HepG2 (cell line): ENCODE measurements around the gene ATRN. TPM values are rescaled to one million over a fixed set of nuclear protein-coding genes. Genes with fewer than 3 reads are reported as not detected.

Experiments used
- DZIP1 ChIP-seq: sonication (generic); formaldehyde crosslinking; IDR thresholded peaks from 2 replicates; pipeline ENCODE4 v1.5.0; 2020; ENCODE audit warnings: mild to moderate bottlenecking, missing genetic modification reagents
- FOXK1 ChIP-seq: sonication (generic); formaldehyde crosslinking; IDR thresholded peaks from 2 replicates; pipeline ENCODE4 v1.4.0; 2020; ENCODE audit warnings: low read depth, missing genetic modification reagents, borderline replicate concordance
- GPBP1L1 ChIP-seq: sonication (generic); formaldehyde crosslinking; IDR thresholded peaks from 2 replicates; pipeline ENCODE4 v1.5.0; 2020; ENCODE audit warnings: mild to moderate bottlenecking, missing genetic modification reagents
- LCORL ChIP-seq, 2 experiments: fragments of 450-650 bp in 1 of 2; sonication (generic) in 1 of 2; formaldehyde crosslinking in 1 of 2; IDR thresholded peaks; 2 replicates each; pipeline versions ENCODE4 v1.5.0 to v1.6.1; 2017 to 2020; ENCODE audit warnings: antibody characterized with exemption in 1 of 2, missing genetic modification reagents in 1 of 2
- NFYB ChIP-seq: sonication (generic); formaldehyde crosslinking; IDR thresholded peaks from 2 replicates; pipeline ENCODE4 v1.4.0; 2020; ENCODE audit warnings: missing genetic modification reagents
- NONO ChIP-seq, 2 experiments: fragments of 450-650 bp in 1 of 2; sonication (generic) in 1 of 2; formaldehyde crosslinking in 1 of 2; IDR thresholded peaks in 1 of 2; conservative IDR thresholded peaks in 1 of 2; 2 replicates each; pipeline versions ENCODE4 v1.6.1 to v1.8.0; 2017 to 2022; ENCODE audit warnings: mild to moderate bottlenecking in 1 of 2, missing genetic modification reagents in 1 of 2, moderate library complexity in 1 of 2
- SOX13 ChIP-seq, 3 experiments: fragments of 450-650 bp in 1 of 3; sonication (generic) in 1 of 3; formaldehyde crosslinking in 1 of 3; IDR thresholded peaks in 2 of 3; conservative IDR thresholded peaks in 1 of 3; 2 replicates each; pipeline versions ENCODE4 v1.5.0 to v1.6.1; 2016 to 2020; ENCODE audit warnings: antibody characterized with exemption in 1 of 3, mild to moderate bottlenecking in 1 of 3, missing compliant biosample characterization in 1 of 3, missing genetic modification reagents in 1 of 3, moderate library complexity in 1 of 3
- THYN1 ChIP-seq: sonication (generic); formaldehyde crosslinking; IDR thresholded peaks from 2 replicates; pipeline ENCODE4 v1.8.1; 2023; ENCODE audit warnings: low read depth, mild to moderate bottlenecking, moderate library complexity, missing genetic modification reagents, borderline replicate concordance
- U2AF2 ChIP-seq: fragments of 200-400 bp; formaldehyde crosslinking; IDR thresholded peaks from 2 replicates; pipeline ENCODE4 v1.6.1; 2017; ENCODE audit warnings: low read depth, mild to moderate bottlenecking, low read length
- ZFP36L1 ChIP-seq: sonication (generic); formaldehyde crosslinking; IDR thresholded peaks from 2 replicates; pipeline ENCODE4 v1.8.0; 2022; ENCODE audit warnings: mild to moderate bottlenecking, missing genetic modification reagents, moderate library complexity
- ZNF12 ChIP-seq: sonication (generic); formaldehyde crosslinking; IDR thresholded peaks from 2 replicates; pipeline ENCODE4 v1.5.0; 2020; ENCODE audit warnings: missing genetic modification reagents
- ZNF138 ChIP-seq: sonication (generic); formaldehyde crosslinking; IDR thresholded peaks from 2 replicates; pipeline ENCODE4 v1.5.0; 2020; ENCODE audit warnings: mild to moderate bottlenecking, low read depth, missing genetic modification reagents
- ZNF280B ChIP-seq: sonication (generic); formaldehyde crosslinking; IDR thresholded peaks from 2 replicates; pipeline ENCODE4 v1.5.0; 2020; ENCODE audit warnings: missing genetic modification reagents, mild to moderate bottlenecking, borderline replicate concordance
- ZNF451 ChIP-seq: sonication (generic); formaldehyde crosslinking; IDR thresholded peaks from 2 replicates; pipeline ENCODE4 v1.5.0; 2020; ENCODE audit warnings: mild to moderate bottlenecking, missing genetic modification reagents
- polyA plus RNA-seq, 8 experiments: library from polyadenylated mRNA; depleted of rRNA in 3 of 8; stranded (reverse) in 7 of 8; unstranded in 1 of 8; fragments of >200 nt; fragmentation: Illumina TruSeq in 4 of 8; extraction: Trizol in 4 of 8; gene quantifications; 2 replicates each; pipeline versions ENCODE4 v1.2.1 to v1.2.3, GENCODE V29; 2011 to 2016; ENCODE audit warnings: low read depth in 4 of 8, missing spikeins in 1 of 8, mixed read lengths in 1 of 8; ENCODE audit not compliant: insufficient read depth in 1 of 8
- total RNA-seq, 5 experiments: library from RNA; depleted of rRNA; stranded (reverse); fragments of >200 nt; fragmentation: Illumina TruSeq; extraction: Trizol; gene quantifications; 2 replicates each; pipeline ENCODE4 v1.2.3, GENCODE V29; 2016; ENCODE audit warnings: low read depth in 1 of 5

Gene ATRN
- total and polyA plus RNA-seq, 2 of the 13 experiments (the other 11 are each of a cell fraction or from before 2014, with no cell fraction given), result 44.2 to 81.1 TPM

GRCh38 chr20:3553663-3554062, 82.8 kb downstream of the ATRN start (continued):
- TF ChIP-seq ZNF451 (CRISPR knock-in tag) (no peak), ZNF12 (CRISPR knock-in tag) (peak; percentile 99), THYN1 (CRISPR knock-in tag) (no peak), ZFP36L1 (CRISPR knock-in tag) (no peak), ZNF138 (no peak), SOX13 (IDR thresholded peaks at IDR 0.05) (no peak), SOX13 (CRISPR knock-in tag; conservative IDR thresholded peaks at IDR 0.05 in 1 of 2, IDR thresholded peaks at IDR 0.05 in 1 of 2) (peak in 1 of 2 experiments; percentile 74; a peak in 2 of 4 replicates), LCORL (IDR thresholded peaks at IDR 0.05) (no peak), LCORL (CRISPR knock-in tag; IDR thresholded peaks at IDR 0.05) (no peak), NFYB (CRISPR knock-in tag) (no peak), DZIP1 (CRISPR knock-in tag) (no peak), GPBP1L1 (CRISPR knock-in tag) (no peak), U2AF2 (no peak), NONO (IDR thresholded peaks at IDR 0.05) (no peak), NONO (CRISPR knock-in tag; conservative IDR thresholded peaks at IDR 0.05) (no peak), ZNF280B (CRISPR knock-in tag) (no peak), FOXK1 (CRISPR knock-in tag) (peak; percentile 60; the same call in 1 of the 2 replicates)
